SU-DHL-6 (cell line): ENCODE data around the gene HOXA1.

Experiments used
- EZH2phosphoT487 ChIP-seq: fragments of 200-600 bp; sonication (generic), shearing (Covaris generic); conservative IDR thresholded peaks from 2 replicates; pipeline ENCODE4 v1.6.1; 2018; ENCODE audit warnings: mild to moderate bottlenecking, antibody characterized with exemption, low read length, moderate library complexity, mixed read lengths
- TF ChIP-seq, protein P1 (sequence below): fragments of 200-600 bp; sonication (generic); IDR thresholded peaks from one replicate; pipeline ENCODE4 v1.5.1; 2017; ENCODE audit warnings: antibody characterized with exemption, mild to moderate bottlenecking, low read length, moderate library complexity; ENCODE audit not compliant: insufficient read depth, poor library complexity, severe bottlenecking

DNA sequence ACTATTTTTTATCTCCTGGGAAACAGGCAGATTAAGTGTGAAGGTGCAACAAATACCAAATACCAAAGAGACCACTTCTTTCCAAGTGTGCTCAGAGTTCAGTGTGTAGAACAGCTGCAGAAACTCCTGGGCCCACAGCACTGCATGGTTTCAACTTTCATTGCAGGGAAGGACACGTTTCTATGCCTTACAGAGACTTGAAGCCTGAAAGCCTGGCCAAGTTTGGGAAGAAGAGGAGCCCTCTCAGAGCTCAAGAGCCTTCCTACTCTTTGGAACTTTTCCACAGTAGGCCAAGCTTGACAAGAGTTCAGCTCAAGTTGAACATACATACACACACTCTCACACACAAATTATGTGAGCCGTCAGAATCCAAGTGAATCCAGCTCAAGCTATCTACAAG lies 32.2 kb upstream of the HOXA1 start:
- TF ChIP-seq, protein P1, sequence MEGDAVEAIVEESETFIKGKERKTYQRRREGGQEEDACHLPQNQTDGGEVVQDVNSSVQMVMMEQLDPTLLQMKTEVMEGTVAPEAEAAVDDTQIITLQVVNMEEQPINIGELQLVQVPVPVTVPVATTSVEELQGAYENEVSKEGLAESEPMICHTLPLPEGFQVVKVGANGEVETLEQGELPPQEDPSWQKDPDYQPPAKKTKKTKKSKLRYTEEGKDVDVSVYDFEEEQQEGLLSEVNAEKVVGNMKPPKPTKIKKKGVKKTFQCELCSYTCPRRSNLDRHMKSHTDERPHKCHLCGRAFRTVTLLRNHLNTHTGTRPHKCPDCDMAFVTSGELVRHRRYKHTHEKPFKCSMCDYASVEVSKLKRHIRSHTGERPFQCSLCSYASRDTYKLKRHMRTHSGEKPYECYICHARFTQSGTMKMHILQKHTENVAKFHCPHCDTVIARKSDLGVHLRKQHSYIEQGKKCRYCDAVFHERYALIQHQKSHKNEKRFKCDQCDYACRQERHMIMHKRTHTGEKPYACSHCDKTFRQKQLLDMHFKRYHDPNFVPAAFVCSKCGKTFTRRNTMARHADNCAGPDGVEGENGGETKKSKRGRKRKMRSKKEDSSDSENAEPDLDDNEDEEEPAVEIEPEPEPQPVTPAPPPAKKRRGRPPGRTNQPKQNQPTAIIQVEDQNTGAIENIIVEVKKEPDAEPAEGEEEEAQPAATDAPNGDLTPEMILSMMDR, result no peak
- no peak for TF ChIP-seq EZH2phosphoT487
